ENCODE results near the gene HOXB7.

Gene HOXB7

DNA sequence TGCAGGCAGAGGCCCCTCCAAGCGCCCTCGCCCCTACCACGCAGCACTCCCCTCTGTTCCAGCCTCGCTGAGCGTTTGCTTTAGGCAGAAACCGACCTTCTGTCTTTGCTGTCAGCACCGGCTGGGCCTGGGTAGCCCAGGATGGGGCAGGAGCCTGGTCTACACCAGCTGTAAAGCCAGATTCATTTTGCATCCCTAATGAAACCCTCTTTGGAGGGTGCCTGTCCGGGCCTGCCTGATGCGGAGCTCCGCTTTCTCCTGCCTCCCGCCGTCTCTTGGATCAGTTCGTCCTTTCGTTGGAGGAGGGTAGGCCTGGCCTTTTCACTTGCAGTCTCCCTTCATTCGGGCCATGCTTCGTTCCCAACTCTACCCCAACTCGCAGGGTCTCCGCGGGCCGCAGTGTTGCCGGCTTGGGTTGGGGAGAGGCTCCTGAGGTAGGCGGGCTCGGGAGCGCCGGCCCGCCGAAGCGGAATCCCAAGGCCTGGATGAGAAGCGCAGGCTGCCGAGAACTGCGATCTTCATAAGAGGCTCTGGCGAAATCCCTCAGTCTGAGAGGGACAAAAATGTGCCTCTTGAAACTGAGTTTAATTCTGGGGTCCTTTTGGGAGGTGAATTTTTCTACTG, 9.1 kb upstream of the HOXB7 start:
- no peak overlapping the region for H3K4me3 ChIP-seq (ENCODE audit: low read length)
- TF ChIP-seq, protein P1, sequence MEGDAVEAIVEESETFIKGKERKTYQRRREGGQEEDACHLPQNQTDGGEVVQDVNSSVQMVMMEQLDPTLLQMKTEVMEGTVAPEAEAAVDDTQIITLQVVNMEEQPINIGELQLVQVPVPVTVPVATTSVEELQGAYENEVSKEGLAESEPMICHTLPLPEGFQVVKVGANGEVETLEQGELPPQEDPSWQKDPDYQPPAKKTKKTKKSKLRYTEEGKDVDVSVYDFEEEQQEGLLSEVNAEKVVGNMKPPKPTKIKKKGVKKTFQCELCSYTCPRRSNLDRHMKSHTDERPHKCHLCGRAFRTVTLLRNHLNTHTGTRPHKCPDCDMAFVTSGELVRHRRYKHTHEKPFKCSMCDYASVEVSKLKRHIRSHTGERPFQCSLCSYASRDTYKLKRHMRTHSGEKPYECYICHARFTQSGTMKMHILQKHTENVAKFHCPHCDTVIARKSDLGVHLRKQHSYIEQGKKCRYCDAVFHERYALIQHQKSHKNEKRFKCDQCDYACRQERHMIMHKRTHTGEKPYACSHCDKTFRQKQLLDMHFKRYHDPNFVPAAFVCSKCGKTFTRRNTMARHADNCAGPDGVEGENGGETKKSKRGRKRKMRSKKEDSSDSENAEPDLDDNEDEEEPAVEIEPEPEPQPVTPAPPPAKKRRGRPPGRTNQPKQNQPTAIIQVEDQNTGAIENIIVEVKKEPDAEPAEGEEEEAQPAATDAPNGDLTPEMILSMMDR (conservative IDR thresholded peaks at IDR 0.05; ENCODE audit: low read depth, low read length) = no peak
- DNase-seq (ENCODE audit: low read depth) = no peak

DNA sequence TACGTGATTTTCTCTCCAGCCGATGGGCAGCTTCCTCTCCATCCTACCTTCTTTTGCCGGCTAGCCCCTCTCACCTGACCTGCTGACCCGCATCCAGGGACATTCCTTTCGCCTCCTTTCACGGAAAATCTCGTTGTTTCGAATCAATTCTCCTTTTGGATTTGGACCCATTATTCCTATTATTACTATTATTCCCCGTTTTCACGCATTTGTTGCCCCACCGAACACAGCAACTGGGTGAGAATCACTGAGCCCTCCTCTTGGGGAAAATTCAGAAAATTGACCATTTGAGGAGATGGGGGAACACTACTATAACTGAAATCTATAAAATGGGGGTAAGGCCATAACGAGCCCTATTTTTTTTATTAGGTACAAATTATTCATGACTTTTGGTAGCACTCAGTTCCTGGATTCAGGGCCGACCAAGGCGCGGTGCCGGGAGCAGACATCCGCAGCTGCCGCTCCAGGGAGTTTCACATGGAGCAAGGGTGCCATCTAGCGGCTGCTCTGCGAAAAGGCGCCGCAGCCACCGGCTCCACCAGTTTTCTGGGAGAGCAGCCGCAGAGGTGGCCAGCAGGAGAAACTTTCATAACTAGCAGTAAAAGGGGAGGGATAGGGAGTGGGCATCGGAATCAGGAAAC, 7.6 kb upstream of the HOXB7 start:
- no peak overlapping the region for H3K4me3 ChIP-seq (ENCODE audit: low read length)
- TF ChIP-seq, protein P1 (conservative IDR thresholded peaks at IDR 0.05; ENCODE audit: low read depth, low read length) = peak; percentile 92
- peak; percentile 25 for DNase-seq (ENCODE audit: low read depth)

DNA sequence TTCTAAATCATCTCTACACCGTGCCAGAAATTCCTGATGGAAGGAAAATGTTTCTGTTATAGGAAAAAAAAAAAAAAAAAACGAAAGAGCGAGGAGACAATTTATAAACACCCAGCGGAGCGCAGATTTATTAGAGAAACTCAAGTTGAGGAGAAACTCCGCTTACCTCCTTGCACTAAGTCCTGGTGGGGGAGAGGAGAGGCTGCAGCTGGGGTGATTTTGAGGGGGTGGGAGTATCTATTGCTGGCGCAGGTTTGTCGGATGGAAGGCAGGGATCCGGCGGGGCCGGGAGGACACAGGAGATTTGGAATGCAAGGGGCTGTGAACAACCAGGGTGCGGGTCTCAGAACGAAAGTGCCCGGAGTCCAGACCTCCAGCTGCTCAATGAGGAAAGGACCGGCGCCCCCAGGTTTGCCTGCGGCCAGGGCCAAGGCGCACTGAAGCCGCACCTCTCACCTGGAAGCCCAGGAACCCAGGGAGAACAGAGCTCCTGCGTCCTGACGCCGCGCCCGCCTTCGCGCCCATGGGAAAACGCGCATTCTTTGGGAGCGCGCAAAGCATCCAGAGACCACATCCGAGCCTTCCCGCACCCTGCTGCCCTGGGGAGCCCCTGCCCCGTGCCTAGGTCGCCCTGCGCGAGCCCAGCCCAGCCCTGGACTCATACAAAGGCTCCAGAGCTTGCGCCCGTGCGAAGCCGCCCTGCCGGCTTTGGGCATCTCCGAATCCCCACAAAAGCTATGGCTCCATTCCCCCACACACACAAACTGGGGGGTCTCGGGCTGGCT, 6.8 kb upstream of the HOXB7 start:
- DNase-seq (ENCODE audit: low read depth) = no peak
- no peak overlapping the region for H3K4me3 ChIP-seq (ENCODE audit: low read length)

GRCh38 chr17:48616717-48617470, 6.1 kb upstream of the HOXB7 start:
- no peak for DNase-seq (ENCODE audit: low read depth)
- TF ChIP-seq, protein P1 (conservative IDR thresholded peaks at IDR 0.05; ENCODE audit: low read depth, low read length) = no peak
- H3K4me3 ChIP-seq (ENCODE audit: low read length) = no peak overlapping the region

More for the DNA sequence above, 6.8 kb upstream of the HOXB7 start:
- TF ChIP-seq, protein P1 (conservative IDR thresholded peaks at IDR 0.05; ENCODE audit: low read depth, low read length) = no peak

DNA sequence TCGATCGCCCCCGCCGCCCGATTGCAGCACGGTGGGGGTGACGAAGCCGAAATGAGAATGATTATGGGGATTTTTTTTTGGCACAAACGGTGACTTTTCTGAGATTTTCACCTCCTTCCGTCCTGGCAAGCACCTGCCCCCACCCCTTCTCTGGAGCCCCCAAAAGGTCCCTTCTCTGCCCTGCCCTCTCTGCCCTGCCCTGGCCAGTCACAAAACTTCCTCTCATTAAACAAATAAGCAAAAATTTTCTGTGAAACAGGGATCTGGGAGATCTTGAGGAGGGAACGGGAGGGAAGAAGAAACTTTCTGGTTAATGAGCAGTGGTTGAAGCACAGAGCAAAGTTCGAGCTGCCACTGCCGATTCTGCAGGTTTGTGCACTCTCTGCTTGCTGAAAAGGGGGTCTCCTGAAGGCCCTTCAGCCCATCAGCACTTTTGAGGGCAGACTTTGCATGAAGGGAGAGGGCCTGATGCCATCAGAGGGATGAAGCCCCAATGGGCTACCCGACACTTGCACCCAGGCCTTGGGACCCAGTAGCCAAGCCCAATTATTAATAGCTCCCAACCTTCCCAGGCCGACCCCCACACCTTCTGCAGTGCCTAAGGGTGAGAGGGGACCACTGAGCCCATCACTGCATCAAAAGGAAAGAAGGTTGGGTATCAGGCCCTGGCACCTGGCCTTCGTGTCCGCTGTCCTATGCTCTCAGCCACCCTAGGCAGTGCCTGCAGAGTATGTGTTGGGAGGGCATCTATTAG, 5.3 kb upstream of the HOXB7 start:
- no peak overlapping the region for H3K4me3 ChIP-seq (ENCODE audit: low read length)
- TF ChIP-seq, protein P1 (conservative IDR thresholded peaks at IDR 0.05; ENCODE audit: low read depth, low read length) = no peak
- no peak for DNase-seq (ENCODE audit: low read depth)

All from retinal pigment epithelial cell (primary cell).